Activated B cell treated with CpG ODN at 0.5 μM for 24 hours (primary cell): ENCODE results near the gene PCSK5. TPM values are rescaled to one million over a fixed set of nuclear protein-coding genes. Genes with fewer than 3 reads are reported as not detected.

Source experiments
- ATAC-seq: fragments of 200-7000 bp; cut with Tn5 transposase; one replicate; pipeline ENCODE4 v1.10.0; 2021; ENCODE audit warnings: low read depth, mild to moderate bottlenecking, moderate library complexity
- CTCF ChIA-PET: fragments of 350-600 bp; sonication (Branson Sonifier 250); formaldehyde crosslinking; loops from one replicate; lab custom pipeline; 2021; ENCODE audit warnings: antibody characterized with exemption; lab: Charles Lee
- POLR2A ChIA-PET: fragments of 350-600 bp; sonication (Branson Sonifier 250); formaldehyde crosslinking; loops from one replicate; lab custom pipeline; 2021; ENCODE audit warnings: antibody characterized with exemption; lab: Charles Lee
- DNase-seq: peaks from one replicate; pipeline ENCODE4 v3.0.0; 2022
- H3K27ac Mint-ChIP-seq: one replicate; pipeline ENCODE4 v1.8.0; 2020; ENCODE audit warnings: mixed read lengths
- H3K27me3 Mint-ChIP-seq: one replicate; pipeline ENCODE4 v1.8.0; 2021; ENCODE audit warnings: mixed read lengths
- H3K36me3 Mint-ChIP-seq: one replicate; pipeline ENCODE4 v1.8.0; 2021; ENCODE audit warnings: low read depth, mixed read lengths
- H3K4me1 Mint-ChIP-seq: one replicate; pipeline ENCODE4 v1.8.0; 2021; ENCODE audit warnings: mixed read lengths
- H3K4me3 Mint-ChIP-seq: one replicate; pipeline ENCODE4 v1.8.0; 2020; ENCODE audit warnings: mild to moderate bottlenecking, mixed read lengths
- H3K9me3 Mint-ChIP-seq: one replicate; pipeline ENCODE4 v1.8.0; 2020; ENCODE audit warnings: mixed read lengths
- intact Hi-C: fragments of 100-400 bp; cut with micrococcal nuclease; formaldehyde crosslinking; loops from one replicate; pipeline ENCODE4 v1.15.1; 2024
- total RNA-seq: library from RNA; stranded (reverse); gene quantifications from 2 replicates; pipeline ENCODE4 v1.2.3, GENCODE V29; 2022
- TF ChIP-seq, protein P1 (sequence below): fragments of 200-600 bp; IDR thresholded peaks from one replicate; pipeline ENCODE4 v1.8.0; 2022; ENCODE audit warnings: antibody characterized with exemption, mild to moderate bottlenecking

Gene PCSK5
- total RNA-seq, 1 donor from 2014 or later, result not detected

DNA sequence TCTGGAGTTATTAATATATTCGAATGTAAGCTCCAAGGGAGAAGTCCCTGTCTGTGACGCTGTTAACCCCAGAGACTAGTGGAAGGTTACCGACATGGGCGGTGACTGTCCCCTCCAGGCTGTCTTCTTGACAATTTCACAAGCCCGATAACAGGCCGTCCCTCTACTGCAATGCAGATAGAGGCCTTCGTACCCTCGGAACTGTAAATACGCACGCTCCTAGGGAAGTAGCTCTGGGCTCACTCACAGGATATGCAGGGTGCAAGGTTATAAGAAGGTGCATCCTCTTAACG lies 504.4 kb downstream of the PCSK5 start:
- TF ChIP-seq, protein P1, sequence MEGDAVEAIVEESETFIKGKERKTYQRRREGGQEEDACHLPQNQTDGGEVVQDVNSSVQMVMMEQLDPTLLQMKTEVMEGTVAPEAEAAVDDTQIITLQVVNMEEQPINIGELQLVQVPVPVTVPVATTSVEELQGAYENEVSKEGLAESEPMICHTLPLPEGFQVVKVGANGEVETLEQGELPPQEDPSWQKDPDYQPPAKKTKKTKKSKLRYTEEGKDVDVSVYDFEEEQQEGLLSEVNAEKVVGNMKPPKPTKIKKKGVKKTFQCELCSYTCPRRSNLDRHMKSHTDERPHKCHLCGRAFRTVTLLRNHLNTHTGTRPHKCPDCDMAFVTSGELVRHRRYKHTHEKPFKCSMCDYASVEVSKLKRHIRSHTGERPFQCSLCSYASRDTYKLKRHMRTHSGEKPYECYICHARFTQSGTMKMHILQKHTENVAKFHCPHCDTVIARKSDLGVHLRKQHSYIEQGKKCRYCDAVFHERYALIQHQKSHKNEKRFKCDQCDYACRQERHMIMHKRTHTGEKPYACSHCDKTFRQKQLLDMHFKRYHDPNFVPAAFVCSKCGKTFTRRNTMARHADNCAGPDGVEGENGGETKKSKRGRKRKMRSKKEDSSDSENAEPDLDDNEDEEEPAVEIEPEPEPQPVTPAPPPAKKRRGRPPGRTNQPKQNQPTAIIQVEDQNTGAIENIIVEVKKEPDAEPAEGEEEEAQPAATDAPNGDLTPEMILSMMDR, result no peak
- Mint-ChIP-seq H3K4me3 (peak overlapping the region; percentile 99), H3K9me3 (no peaks in the 10 kb centered on the region), H3K27ac (peak overlapping the region; percentile 99), H3K27me3 (no peaks in the 10 kb centered on the region), H3K36me3 (peaks cover 16% of the 10 kb centered on the region), H3K4me1 (peaks cover 22% of the 10 kb centered on the region)
- ATAC-seq (peak; percentile 46), DNase-seq (no peak)
- intact Hi-C loops, result loop anchor here (1.0 to 10.0 kb wide), 11 partner anchors 52 to 1440 kb away; partner anchors contain the start of genes C9orf40, CARNMT1, GCNT1 and NMRK1
- ChIA-PET POLR2A (interaction anchor here (1.3 to 2.8 kb wide), 8 partner anchors 17 to 782 kb away, joined by 4 to 14 read pairs (median 8); partner anchors contain the start of genes GCNT1 and VPS13A), CTCF (interaction anchor here (0.6 to 2.1 kb wide), 8 partner anchors 8 to 772 kb away, joined by 3 to 15 read pairs (median 6); partner anchors contain the start of gene GCNT1)

DNA sequence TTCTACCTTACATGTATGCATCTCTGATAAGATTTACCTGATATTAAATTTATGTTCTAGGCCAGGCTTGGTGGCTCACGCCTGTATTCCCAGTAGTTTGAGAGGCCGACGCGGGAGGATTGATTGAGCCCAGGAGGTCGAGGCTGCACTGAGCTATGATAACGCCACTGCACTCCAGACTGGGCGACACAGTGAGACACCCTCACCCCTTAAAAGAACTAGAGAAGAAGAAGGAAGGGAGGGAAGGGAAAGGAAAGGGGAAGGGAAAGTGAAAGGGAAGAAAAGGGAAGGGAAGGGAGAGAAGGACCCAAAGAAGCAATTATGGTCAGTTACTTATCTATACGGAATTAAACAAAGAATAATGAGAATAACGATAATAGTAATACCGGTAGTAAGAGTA lies 504.9 kb downstream of the PCSK5 start:
- Mint-ChIP-seq H3K27me3 (no peaks in the 10 kb centered on the region), H3K9me3 (no peaks in the 10 kb centered on the region), H3K27ac (peak overlapping the region; percentile 63), H3K4me3 (no peak overlapping the region), H3K4me1 (peaks cover 22% of the 10 kb centered on the region), H3K36me3 (peaks cover 14% of the 10 kb centered on the region)
- DNase-seq, result no peak
- ATAC-seq, result no peak
- ChIA-PET POLR2A (interaction anchor here (1.3 to 2.5 kb wide), 6 partner anchors 17 to 360 kb away, joined by 5 to 14 read pairs (median 8); partner anchors contain the start of gene GCNT1), CTCF (interaction anchor here (1.5 to 1.9 kb wide), 3 partner anchors 12 to 309 kb away, joined by 3 to 8 read pairs (median 7); partner anchors contain the start of gene GCNT1)
- intact Hi-C loops, result loop anchor here (2.0 to 10.0 kb wide), 5 partner anchors 51 to 1441 kb away; partner anchors contain the start of gene C9orf40
- TF ChIP-seq, protein P1, result no peak

DNA sequence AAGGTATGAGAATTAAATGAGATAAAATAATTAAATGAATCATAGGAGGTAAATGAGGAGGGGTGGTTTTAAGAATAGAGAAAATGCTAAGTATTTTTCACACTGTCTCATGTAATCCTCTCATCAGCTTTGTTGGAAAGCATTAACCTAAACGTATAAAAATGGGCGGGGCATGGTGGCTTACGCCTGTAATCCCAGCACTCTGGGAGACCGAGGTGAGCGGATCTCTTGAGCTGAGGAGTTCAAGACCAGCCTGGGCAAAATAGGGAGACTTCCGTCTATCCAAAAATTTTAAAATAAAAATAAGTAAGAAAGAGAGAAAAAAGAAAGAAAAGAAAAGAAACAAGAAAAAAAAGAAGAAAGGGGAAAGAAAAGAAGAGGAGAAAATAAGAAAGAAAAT lies 505.7 kb downstream of the PCSK5 start:
- peaks cover 22% of the 10 kb centered on the region for H3K4me1 Mint-ChIP-seq
- no peak for DNase-seq

DNA sequence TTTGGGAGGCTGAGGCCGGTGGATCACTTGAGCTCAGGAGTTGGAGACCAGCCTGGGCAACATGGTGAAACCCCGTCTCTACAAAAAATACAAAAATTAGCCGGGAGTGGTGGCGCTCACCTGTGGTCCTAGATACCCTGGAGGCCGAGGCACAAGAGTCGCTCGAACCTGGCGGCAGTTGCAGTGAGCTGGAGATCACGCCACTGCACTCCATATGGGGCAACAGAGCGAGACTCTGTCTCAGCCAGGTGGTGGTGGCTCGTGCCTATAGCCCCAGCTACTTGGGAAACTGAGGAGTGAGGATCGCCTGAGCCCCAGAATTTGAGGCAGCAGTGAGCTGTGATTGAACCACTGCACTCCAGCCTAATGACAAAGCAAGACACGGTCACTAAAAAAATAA lies 506.1 kb downstream of the PCSK5 start:
- H3K27ac Mint-ChIP-seq, result no peak overlapping the region
- TF ChIP-seq, protein P1, result no peak
- CTCF ChIA-PET, result no interaction called here
- intact Hi-C loops, result loop anchor here (10.0 kb wide), 1 partner anchor 1442 kb away; the partner anchor contains the start of gene C9orf40
- DNase-seq, result no peak
- no peak for ATAC-seq
- peaks cover 22% of the 10 kb centered on the region for H3K4me1 Mint-ChIP-seq
- no peaks in the 10 kb centered on the region for H3K9me3 Mint-ChIP-seq
- H3K27me3 Mint-ChIP-seq, result no peaks in the 10 kb centered on the region
- no peak overlapping the region for H3K4me3 Mint-ChIP-seq
- peaks cover 6% of the 10 kb centered on the region for H3K36me3 Mint-ChIP-seq
- POLR2A ChIA-PET, result no interaction called here

More for the DNA sequence above, 505.7 kb downstream of the PCSK5 start:
- Mint-ChIP-seq H3K27ac (no peak overlapping the region), H3K36me3 (peaks cover 7% of the 10 kb centered on the region), H3K9me3 (no peaks in the 10 kb centered on the region), H3K27me3 (no peaks in the 10 kb centered on the region), H3K4me3 (no peak overlapping the region)
- TF ChIP-seq, protein P1, result no peak
- ATAC-seq, result no peak
- POLR2A ChIA-PET, result no interaction called here
- CTCF ChIA-PET, result interaction anchor here (1.9 kb wide), 1 partner anchor 308 kb away, joined by 8 read pairs; no protein-coding TSS in a partner anchor
- intact Hi-C loops, result loop anchor here (10.0 kb wide), 1 partner anchor 1441 kb away; the partner anchor contains the start of gene C9orf40

DNA sequence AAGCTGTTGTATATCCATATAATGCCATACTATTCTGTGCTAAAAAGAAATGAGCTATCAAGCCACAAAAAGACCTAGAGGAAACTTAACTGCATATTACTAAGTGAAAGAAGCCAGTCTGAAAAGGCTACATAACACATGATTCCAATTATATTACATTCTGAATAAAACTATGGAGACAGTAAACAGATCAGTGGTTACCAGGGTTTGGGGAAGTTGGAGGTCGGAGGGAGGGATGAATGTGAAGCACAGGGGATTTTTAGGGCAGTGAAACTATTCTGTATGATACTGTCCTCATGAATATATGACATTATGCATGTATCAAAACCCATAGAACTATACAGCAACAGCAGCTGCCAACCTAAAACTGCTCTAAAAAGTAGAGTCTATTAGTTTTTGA lies 509.4 kb downstream of the PCSK5 start:
- Mint-ChIP-seq H3K27ac (no peak overlapping the region), H3K4me1 (peaks cover 14% of the 10 kb centered on the region), H3K9me3 (no peaks in the 10 kb centered on the region), H3K4me3 (no peak overlapping the region), H3K27me3 (no peaks in the 10 kb centered on the region), H3K36me3 (peaks cover 1% of the 10 kb centered on the region)
- CTCF ChIA-PET, result no interaction called here
- ATAC-seq (no peak), DNase-seq (no peak)
- intact Hi-C loops, result loop anchor here (10.0 kb wide), 1 partner anchor 1445 kb away; the partner anchor contains the start of gene C9orf40
- TF ChIP-seq, protein P1, result no peak
- POLR2A ChIA-PET, result no interaction called here
